HepG2 (cell line): ENCODE results near the gene MCEE. TPM values are rescaled to one million over a fixed set of nuclear protein-coding genes. Genes with fewer than 3 reads are reported as not detected.

Experiments used
- ATF3 ChIP-seq: sonication (generic); formaldehyde crosslinking; IDR thresholded peaks from 2 replicates; pipeline ENCODE4 v1.4.0; 2020; ENCODE audit warnings: missing genetic modification reagents
- EHMT2 ChIP-seq: fragments of 200-600 bp; sonication (generic); IDR thresholded peaks from 2 replicates; pipeline ENCODE4 v1.7.0; 2017; ENCODE audit warnings: antibody characterized with exemption, low read depth, low read length, borderline replicate concordance
- FOXA1 ChIP-seq, 2 experiments: fragments of 450-650 bp in 1 of 2; sonication (generic) in 1 of 2; formaldehyde crosslinking in 1 of 2; IDR thresholded peaks; 2 replicates each; pipeline versions ENCODE4 v1.4.0 to v1.6.1; 2016 to 2020; ENCODE audit warnings: missing genetic modification reagents in 1 of 2
- FOXM1 ChIP-seq: sonication (generic); formaldehyde crosslinking; IDR thresholded peaks from 2 replicates; pipeline ENCODE4 v1.5.0; 2020; ENCODE audit warnings: missing genetic modification reagents
- HOMEZ ChIP-seq: IDR thresholded peaks from 2 replicates; pipeline ENCODE4 v1.6.1; 2016; ENCODE audit warnings: low read depth
- JUNB ChIP-seq: sonication (generic); formaldehyde crosslinking; IDR thresholded peaks from 2 replicates; pipeline ENCODE4 v1.8.0; 2022; ENCODE audit warnings: missing genetic modification reagents, mild to moderate bottlenecking, borderline replicate concordance
- PAF1 ChIP-seq: IDR thresholded peaks from 2 replicates; pipeline ENCODE4 v1.6.1; 2016; ENCODE audit warnings: missing genetic modification reagents, missing compliant biosample characterization
- PHB2 ChIP-seq: fragments of 450-650 bp; IDR thresholded peaks from 2 replicates; pipeline ENCODE4 v1.6.1; 2018; ENCODE audit not compliant: partially characterized antibody
- RELA ChIP-seq: sonication (generic); formaldehyde crosslinking; IDR thresholded peaks from 2 replicates; pipeline ENCODE4 v1.4.0; 2020; ENCODE audit warnings: missing genetic modification reagents
- REXO4 ChIP-seq: sonication (generic); formaldehyde crosslinking; IDR thresholded peaks from 2 replicates; pipeline ENCODE4 v1.8.0; 2022; ENCODE audit warnings: missing genetic modification reagents, mild to moderate bottlenecking, borderline replicate concordance
- SOX5 ChIP-seq: IDR thresholded peaks from 2 replicates; pipeline ENCODE4 v1.6.1; 2016; ENCODE audit warnings: borderline replicate concordance
- ZNF337 ChIP-seq: sonication (generic); formaldehyde crosslinking; IDR thresholded peaks from 2 replicates; pipeline ENCODE4 v1.5.1; 2020; ENCODE audit warnings: missing genetic modification reagents, low read depth, mild to moderate bottlenecking, borderline replicate concordance
- ZNF407 ChIP-seq: sonication (generic); formaldehyde crosslinking; IDR thresholded peaks from one replicate; pipeline ENCODE4 v1.5.1; 2020; ENCODE audit warnings: mild to moderate bottlenecking, missing genetic modification reagents; ENCODE audit errors: not compliant biosample characterization
- ZNF512 ChIP-seq: sonication (generic); formaldehyde crosslinking; IDR thresholded peaks from 2 replicates; pipeline ENCODE4 v1.4.0; 2020; ENCODE audit warnings: mild to moderate bottlenecking, missing genetic modification reagents
- ZNF576 ChIP-seq: sonication (generic); formaldehyde crosslinking; IDR thresholded peaks from 2 replicates; pipeline ENCODE4 v1.4.0; 2020; ENCODE audit warnings: mild to moderate bottlenecking, missing genetic modification reagents
- ZNF766 ChIP-seq: sonication (generic); formaldehyde crosslinking; IDR thresholded peaks from 2 replicates; pipeline ENCODE4 v1.5.0; 2020; ENCODE audit warnings: missing genetic modification reagents, borderline replicate concordance
- ZNF772 ChIP-seq: sonication (generic); formaldehyde crosslinking; IDR thresholded peaks from 2 replicates; pipeline ENCODE4 v1.5.0; 2020; ENCODE audit warnings: mild to moderate bottlenecking, missing genetic modification reagents
- polyA plus RNA-seq, 8 experiments: library from polyadenylated mRNA; depleted of rRNA in 3 of 8; stranded (reverse) in 7 of 8; unstranded in 1 of 8; fragments of >200 nt; fragmentation: Illumina TruSeq in 4 of 8; extraction: Trizol in 4 of 8; gene quantifications; 2 replicates each; pipeline versions ENCODE4 v1.2.1 to v1.2.3, GENCODE V29; 2011 to 2016; ENCODE audit warnings: low read depth in 4 of 8, missing spikeins in 1 of 8, mixed read lengths in 1 of 8; ENCODE audit not compliant: insufficient read depth in 1 of 8
- total RNA-seq, 5 experiments: library from RNA; depleted of rRNA; stranded (reverse); fragments of >200 nt; fragmentation: Illumina TruSeq; extraction: Trizol; gene quantifications; 2 replicates each; pipeline ENCODE4 v1.2.3, GENCODE V29; 2016; ENCODE audit warnings: low read depth in 1 of 5

The MCEE gene
- total and polyA plus RNA-seq, 2 of the 13 experiments (the other 11 are each of a cell fraction or from before 2014, with no cell fraction given) = 32.0 to 66.9 TPM

- TF ChIP-seq ZNF407 (CRISPR knock-in tag) = peak; percentile 72
- TF ChIP-seq FOXM1 (CRISPR knock-in tag) = no peak; the same call in 1 of the 2 replicates
- TF ChIP-seq ZNF512 (CRISPR knock-in tag) = no peak
- TF ChIP-seq REXO4 (CRISPR knock-in tag) = peak; percentile 28; the same call in 1 of the 2 replicates
- no peak for TF ChIP-seq PAF1 (CRISPR knock-in tag)
- TF ChIP-seq SOX5 (CRISPR knock-in tag) = peak; percentile 54; the same call in 1 of the 2 replicates
- TF ChIP-seq RELA (CRISPR knock-in tag) = peak; percentile 40; the same call in 1 of the 2 replicates
- TF ChIP-seq ZNF772 (CRISPR knock-in tag) = peak; percentile 98
- 0 out of 2 replicates have a peak, but pooled peaks have one; percentile 7 for TF ChIP-seq HOMEZ (CRISPR knock-in tag)
- no peak for TF ChIP-seq FOXA1 (IDR thresholded peaks at IDR 0.05)
- peak; percentile 59 for TF ChIP-seq FOXA1 (CRISPR knock-in tag; IDR thresholded peaks at IDR 0.05)
- TF ChIP-seq ZNF576 (CRISPR knock-in tag) = peak; percentile 91
- 0 out of 2 replicates have a peak, but pooled peaks have one; percentile 46 for TF ChIP-seq ATF3 (CRISPR knock-in tag)
- peak; percentile 90 for TF ChIP-seq ZNF766 (CRISPR knock-in tag)
- TF ChIP-seq PHB2 = no peak
- TF ChIP-seq JUNB (CRISPR knock-in tag) = no peak
- TF ChIP-seq ZNF337 (CRISPR knock-in tag) = no peak
- TF ChIP-seq EHMT2 = peak; percentile 18; the same call in 1 of the 2 replicates
Measured at GRCh38 chr2:71130152-71130904, at the start of gene MCEE, which contains the start of gene MPHOSPH10 (continued).
